GM19395 (cell line): ENCODE results near the gene DOCK2.
A peak's percentile ranks its signal among the peaks of the same experiment; 100 is the strongest.
"Not testable (repeated sequence)": the region's sequence is repeated elsewhere in the genome, so short reads cannot be mapped to it uniquely, and the experiment has no call there.

Experiments used
- ATAC-seq: cut with Tn5 transposase; IDR thresholded peaks from one replicate; pipeline ENCODE4 v1.9.1; 2021; ENCODE audit warnings: mild to moderate bottlenecking, moderate library complexity; ENCODE audit not compliant: unreplicated experiment

DOCK2 gene

GRCh38 chr5:170077526-170077925, 440.5 kb downstream of the DOCK2 start:
- no peak for ATAC-seq

DNA sequence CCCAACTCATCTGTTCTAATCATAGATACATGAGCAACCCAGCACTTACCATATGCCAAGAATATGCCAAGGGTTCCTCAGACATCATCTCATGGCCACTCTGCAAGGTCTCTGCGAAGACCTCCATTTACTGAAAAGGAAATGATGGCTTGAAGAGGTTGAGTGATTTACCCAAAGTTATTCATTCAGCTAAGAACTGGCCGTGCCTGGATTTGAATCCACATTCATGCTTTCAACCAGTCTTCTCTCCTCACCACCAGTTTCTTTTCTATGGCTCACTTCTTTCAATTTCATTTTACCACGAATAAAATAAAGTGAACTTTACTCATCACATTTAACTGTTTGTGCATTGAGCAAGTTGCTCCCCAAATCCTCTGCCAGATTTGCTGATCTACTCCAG, 441.4 kb downstream of the DOCK2 start:
- no peak for ATAC-seq

DNA sequence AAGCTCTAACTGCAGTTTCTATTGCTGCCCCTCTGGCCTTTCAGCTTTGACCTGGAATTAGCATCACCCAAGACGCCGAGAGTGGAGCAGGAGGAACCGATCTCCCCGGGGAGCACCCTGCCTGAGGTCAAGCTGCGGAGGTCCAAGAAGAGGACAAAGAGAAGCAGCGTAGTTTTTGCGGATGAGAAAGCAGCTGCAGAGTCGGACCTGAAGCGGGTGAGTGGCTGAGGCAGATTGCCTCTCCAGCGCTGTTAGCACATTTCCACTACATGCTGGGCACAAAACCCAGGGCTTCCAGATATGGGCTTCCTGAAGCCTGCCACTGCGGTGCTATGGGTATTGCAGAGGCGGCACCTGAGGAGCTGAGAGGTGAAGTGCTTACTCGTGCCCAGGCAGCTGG, 441.9 kb downstream of the DOCK2 start:
- ATAC-seq, result no peak

DNA sequence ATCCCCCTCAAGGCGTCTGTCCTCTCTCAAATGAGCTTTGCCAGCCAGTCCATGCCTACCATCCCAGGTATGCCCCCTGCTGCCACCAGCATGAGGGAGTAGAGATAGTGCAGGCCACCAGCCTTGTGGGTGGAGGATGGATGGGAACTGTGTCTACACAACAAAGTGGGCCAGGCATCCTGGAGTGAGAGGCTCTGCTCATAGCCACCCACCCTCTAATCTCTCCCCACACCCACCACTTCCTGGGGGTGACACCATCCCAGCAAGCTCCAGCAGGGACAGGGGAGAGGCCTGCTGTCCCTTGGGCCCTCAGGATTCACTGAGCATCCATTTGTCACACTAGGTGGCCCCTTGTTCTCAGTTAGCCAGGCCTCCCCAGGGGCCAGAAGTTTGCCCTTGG, 443.1 kb downstream of the DOCK2 start:
- no peak for ATAC-seq

- ATAC-seq, result no peak
Observed at GRCh38 chr5:170080786-170081445, 443.8 kb downstream of the DOCK2 start.

DNA sequence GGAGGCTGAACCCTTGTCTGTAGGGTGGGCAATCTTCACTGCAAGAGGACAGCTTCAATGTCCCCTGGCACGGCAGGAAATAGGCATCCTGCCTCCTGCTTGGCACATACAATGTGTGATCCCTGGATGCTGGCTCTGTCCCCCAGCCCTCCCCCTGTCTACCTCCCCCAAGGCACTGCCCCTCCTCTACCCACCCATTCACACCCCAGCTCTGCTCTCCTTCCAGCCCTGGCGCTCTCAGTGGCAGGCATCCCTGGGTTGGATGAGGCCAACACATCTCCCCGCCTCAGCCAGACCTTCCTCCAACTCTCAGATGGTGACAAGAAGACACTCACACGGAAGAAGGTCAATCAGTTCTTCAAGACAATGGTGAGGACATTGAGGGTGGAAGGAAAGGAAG, 444.5 kb downstream of the DOCK2 start:
- ATAC-seq, result no peak

GRCh38 chr5:170082701-170083100, 445.6 kb downstream of the DOCK2 start:
- ATAC-seq, result no peak

DNA sequence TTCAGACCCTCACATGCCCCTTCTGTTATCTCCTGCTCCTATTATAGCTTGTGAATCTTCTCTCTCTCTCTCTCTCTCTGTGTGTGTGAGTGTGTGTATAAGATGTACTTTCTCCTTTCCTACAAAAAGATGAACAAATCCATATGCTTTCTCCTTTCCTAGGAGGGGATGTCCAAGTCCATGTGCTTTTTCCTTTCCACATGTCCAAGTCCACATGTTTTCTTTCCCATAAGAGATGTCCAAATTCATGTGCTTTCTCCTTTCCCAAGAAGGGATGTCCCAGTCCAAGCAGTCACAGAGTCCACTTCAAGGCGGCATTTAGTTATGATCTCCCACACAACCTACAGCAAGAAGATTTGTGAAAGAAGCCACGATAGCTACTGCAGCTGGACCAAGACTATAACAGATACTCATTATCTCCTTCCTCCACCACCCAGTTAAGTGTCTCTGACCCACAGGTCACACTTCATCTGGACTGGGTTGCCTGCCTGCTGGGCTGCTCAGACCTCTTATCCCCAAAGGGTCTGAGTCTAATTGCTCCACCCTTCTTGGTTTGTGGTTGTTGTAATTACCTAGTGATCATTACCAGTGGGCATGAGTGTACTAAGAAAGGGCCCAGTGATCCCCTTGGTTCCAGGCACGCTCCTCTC, 450.2 kb downstream of the DOCK2 start:
- no peak for ATAC-seq

- ATAC-seq, result no peak
Observed at GRCh38 chr5:170092455-170093101, 455.5 kb downstream of the DOCK2 start.

DNA sequence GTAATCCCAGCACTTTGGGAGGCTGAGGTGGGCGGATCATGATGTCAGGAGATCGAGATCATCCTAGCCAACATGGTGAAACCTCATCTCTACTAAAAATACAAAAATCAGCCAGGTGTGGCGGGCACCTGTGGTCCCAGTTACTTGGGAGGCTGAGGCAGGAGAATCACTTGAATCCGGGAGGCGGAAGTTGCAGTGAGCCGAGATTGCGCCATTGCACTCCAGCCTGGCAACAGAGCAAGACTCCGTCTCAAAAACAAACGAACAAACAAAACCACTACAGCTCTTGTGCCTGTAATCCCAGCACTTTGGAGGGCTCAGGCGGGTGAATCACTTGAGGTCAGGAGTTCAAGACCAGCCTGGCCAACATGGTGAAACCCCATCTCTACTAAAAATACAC, 457.3 kb downstream of the DOCK2 start:
- not testable (repeated sequence) for ATAC-seq

DNA sequence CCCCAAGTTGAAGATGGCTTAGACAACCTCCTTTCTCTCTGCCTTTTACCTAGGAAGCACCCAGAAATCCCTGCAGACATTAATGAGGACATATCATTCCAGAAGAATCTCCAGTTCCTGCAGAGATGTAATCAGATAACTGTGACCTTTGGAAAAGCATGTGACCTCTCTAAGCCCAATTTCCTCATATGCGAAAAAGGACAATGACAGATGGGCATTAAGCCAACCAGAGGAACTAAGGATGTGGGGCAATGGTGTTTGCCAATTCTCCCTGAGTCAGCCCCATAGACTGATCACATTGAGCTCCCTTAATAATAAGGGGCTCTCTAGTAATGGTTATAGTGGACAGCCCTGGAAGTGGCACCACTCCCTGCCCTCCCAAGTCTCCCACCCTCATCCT, 458.6 kb downstream of the DOCK2 start:
- no peak for ATAC-seq

DNA sequence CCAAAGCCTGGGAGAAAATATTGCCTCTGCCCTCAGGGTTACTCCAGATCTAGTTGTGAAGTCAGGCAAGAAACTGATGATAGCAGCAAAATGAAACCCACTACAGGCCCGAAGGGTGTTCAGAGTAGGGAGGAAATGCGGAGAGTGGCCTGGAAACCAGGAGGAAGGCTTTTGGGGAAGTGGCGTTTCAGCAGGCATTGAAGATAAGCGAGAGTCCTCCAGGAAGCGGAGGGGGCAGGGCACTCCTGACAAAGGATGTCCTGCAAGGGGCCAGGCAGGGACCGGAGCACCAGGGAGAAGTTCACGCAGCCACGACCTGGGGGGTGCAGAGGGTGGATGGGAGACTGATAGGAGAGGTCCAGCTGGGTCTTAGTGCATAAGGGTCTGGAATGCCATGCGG, 460.9 kb downstream of the DOCK2 start:
- ATAC-seq, result no peak

GRCh38 chr5:170100066-170100943, 463.2 kb downstream of the DOCK2 start:
- ATAC-seq, result peak; percentile 67

- no peak for ATAC-seq
Observed at GRCh38 chr5:170103447-170103846, 466.4 kb downstream of the DOCK2 start.

GRCh38 chr5:170104299-170104698, 467.2 kb downstream of the DOCK2 start:
- ATAC-seq, result no peak

DNA sequence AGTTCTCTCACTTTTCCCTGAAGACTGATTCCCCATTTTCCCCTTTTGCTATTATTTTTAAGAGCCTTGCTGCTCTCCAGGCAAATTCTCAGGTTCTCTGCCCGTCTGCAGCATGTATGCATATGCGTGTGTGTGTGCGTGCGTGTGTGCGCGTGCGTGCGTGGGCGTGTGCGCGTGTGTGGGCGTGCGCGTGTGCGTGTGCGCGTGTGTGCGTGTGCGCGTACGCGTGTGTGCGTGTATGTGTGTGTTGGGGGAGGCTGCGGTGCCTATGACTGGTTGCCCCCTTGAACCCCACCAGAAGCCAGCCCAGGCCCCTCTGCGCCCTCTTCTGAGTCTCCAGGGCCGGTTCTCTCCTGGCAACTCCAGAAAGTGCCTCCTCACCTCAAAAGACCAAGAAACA, 467.6 kb downstream of the DOCK2 start:
- ATAC-seq, result no peak

GRCh38 chr5:170105642-170106611, 468.9 kb downstream of the DOCK2 start, which contains the start of gene FOXI1:
TSS of gene FOXI1 (plus strand) at chr5:170105897. CDS start at chr5:170105958, 61 bp downstream.
- no peak for ATAC-seq

- ATAC-seq, result no peak
Observed at GRCh38 chr5:170107674-170108073, 470.6 kb downstream of the DOCK2 start.

DNA sequence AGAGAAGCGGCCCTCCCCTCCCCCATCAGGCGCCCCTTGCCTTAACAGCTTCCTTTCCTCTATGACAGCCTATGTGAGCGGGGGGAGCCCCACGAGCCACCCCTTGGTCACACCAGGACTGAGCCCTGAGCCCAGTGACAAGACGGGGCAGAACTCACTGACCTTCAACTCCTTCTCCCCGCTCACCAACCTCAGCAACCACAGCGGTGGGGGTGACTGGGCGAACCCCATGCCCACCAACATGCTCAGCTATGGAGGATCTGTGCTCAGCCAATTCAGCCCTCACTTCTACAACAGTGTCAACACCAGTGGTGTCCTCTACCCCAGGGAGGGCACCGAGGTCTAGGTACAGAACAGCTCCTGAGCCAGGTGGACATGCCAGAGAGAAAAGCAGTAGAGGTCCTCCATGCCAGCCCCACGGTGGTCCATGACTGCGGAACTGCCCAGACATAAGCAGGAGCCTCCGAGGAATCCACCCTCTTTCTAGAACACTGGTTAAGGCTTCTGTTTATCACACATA, 471.3 kb downstream of the DOCK2 start:
- ATAC-seq, result no peak
